ENCODE data around the gene VAMP4.

VAMP4 gene

DNA sequence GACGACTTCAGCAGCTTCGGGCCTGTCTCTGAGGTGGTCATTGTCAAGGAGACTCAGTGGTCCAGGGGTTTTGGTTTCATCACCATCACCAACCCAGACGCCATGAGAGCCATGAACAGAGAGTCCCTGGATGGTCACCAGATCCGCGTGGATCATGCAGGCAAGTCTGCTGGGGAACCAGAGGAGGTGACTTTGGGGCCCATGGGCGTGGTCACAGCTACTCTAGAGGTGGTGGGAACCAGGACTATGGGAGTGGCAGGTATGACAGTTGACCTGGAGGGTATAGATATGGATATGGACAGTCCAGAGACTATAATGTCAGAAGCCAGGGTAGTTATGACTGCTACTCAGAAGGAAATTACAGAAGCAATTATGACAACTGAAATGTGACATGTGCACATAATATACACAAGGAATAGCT is 20.3 kb upstream of the VAMP4 start:
- Histone ChIP-seq H3K4me1 (ENCODE audit: insufficient read depth, insufficient read length) (no peaks in the 10 kb centered on the region), H3K36me3 (ENCODE audit: insufficient read depth, insufficient read length, low read length) (no peaks in the 10 kb centered on the region), H3K9me3 (ENCODE audit: insufficient read depth, low read length) (0 out of 2 replicates have a peak, but pooled peaks cover 1% of the 10 kb centered on the region), H3K27me3 (ENCODE audit: insufficient read depth, insufficient read length) (no peaks in the 10 kb centered on the region), H3K9ac (ENCODE audit: insufficient read length, low read depth) (no peak overlapping the region), H3K4me3 (ENCODE audit: insufficient read length, low read depth) (no peak overlapping the region)
- no peak for DNase-seq (ENCODE audit: low read depth, low spot score)
- no peak for TF ChIP-seq ZNF274 (IDR thresholded peaks at IDR 0.05; ENCODE audit: low read depth, low read length)
- TF ChIP-seq YY1 (IDR thresholded peaks at IDR 0.05; ENCODE audit: insufficient read depth, insufficient read length), result no peak
- no peak for TF ChIP-seq SUZ12 (IDR thresholded peaks at IDR 0.05; ENCODE audit: extremely low read depth, insufficient read depth, insufficient read length)

DNA sequence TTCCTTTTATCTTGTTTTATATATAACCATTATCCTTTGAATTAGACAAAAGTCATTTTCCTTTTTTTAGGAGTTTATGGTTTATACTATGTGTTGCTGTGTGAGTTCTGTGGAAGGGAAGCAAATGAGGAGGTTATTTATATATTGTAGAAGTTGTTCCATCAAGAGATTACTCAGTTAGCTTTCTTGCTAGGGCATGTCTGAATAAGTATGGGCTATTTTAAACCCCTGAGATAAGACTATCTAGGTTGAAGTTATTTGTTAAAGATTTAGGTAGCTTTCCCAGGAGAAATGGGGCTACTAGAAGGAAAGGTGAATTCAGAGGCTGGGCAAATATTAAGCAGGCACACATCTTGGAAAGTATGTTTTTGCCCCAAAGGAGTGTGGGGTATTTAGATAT is 16.1 kb upstream of the VAMP4 start:
- Histone ChIP-seq H3K9ac (ENCODE audit: insufficient read length, low read depth) (no peak overlapping the region), H3K9me3 (ENCODE audit: insufficient read depth, low read length) (peaks cover 13% of the 10 kb centered on the region; the same call in 1 of the 2 replicates), H3K36me3 (ENCODE audit: insufficient read depth, insufficient read length, low read length) (no peaks in the 10 kb centered on the region), H3K4me3 (ENCODE audit: insufficient read length, low read depth) (no peak overlapping the region), H3K4me1 (ENCODE audit: insufficient read depth, insufficient read length) (peaks cover 10% of the 10 kb centered on the region), H3K27me3 (ENCODE audit: insufficient read depth, insufficient read length) (no peaks in the 10 kb centered on the region)
- no peak for DNase-seq (ENCODE audit: low read depth, low spot score)
- TF ChIP-seq SUZ12 (IDR thresholded peaks at IDR 0.05; ENCODE audit: extremely low read depth, insufficient read depth, insufficient read length), result no peak
- no peak for TF ChIP-seq ZNF274 (IDR thresholded peaks at IDR 0.05; ENCODE audit: low read depth, low read length)
- TF ChIP-seq YY1 (IDR thresholded peaks at IDR 0.05; ENCODE audit: insufficient read depth, insufficient read length), result no peak

DNA sequence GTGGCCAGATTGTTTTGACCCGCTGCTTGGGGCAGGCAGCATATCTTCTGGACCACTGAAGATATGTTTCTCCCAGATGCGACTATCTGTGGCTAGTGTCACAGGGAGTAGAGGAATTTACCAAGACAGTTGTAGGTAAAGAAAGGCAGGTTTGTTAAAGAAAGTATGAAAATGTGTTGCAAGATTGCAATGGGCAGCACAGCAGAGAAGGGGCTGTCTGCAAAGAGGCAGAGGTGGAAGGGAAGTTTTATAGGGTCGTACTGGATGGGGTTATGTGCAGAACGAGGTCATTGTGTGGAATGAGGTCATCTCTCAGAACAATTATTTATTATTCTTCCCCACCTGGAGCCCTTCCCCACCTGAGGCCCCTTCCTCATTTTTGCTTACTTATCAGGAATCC is 15.0 kb upstream of the VAMP4 start:
- Histone ChIP-seq H3K9ac (ENCODE audit: insufficient read length, low read depth) (no peak overlapping the region), H3K36me3 (ENCODE audit: insufficient read depth, insufficient read length, low read length) (no peaks in the 10 kb centered on the region), H3K4me3 (ENCODE audit: insufficient read length, low read depth) (no peak overlapping the region)

DNA sequence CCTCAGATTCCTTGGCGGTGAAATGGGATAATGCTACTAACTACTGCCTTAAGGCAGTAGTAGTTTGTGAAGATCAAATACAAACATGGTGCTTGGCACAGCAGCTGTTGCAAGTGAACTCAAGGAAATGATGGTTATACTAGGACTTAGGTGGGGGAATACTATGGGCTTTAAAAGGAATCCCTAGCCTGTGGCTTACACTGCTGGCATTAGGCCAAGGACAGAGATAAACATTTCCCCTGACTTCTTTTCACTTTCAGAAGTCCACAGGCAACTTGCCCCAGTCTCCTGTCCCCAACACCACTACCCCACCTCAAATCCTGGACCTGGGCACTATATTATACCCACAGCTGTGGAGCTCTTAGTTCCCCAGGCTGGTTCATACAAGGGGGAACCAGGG is 13.1 kb upstream of the VAMP4 start:
- peaks cover 10% of the 10 kb centered on the region for H3K4me1 ChIP-seq (ENCODE audit: insufficient read depth, insufficient read length)
- H3K9ac ChIP-seq (ENCODE audit: insufficient read length, low read depth), result no peak overlapping the region

More for the DNA sequence above, 15.0 kb upstream of the VAMP4 start:
- TF ChIP-seq SUZ12 (IDR thresholded peaks at IDR 0.05; ENCODE audit: extremely low read depth, insufficient read depth, insufficient read length) (no peak), YY1 (IDR thresholded peaks at IDR 0.05; ENCODE audit: insufficient read depth, insufficient read length) (no peak), ZNF274 (IDR thresholded peaks at IDR 0.05; ENCODE audit: low read depth, low read length) (no peak)
- peaks cover 13% of the 10 kb centered on the region; the same call in 1 of the 2 replicates for H3K9me3 ChIP-seq (ENCODE audit: insufficient read depth, low read length)
- H3K27me3 ChIP-seq (ENCODE audit: insufficient read depth, insufficient read length), result no peaks in the 10 kb centered on the region
- H3K4me1 ChIP-seq (ENCODE audit: insufficient read depth, insufficient read length), result peaks cover 10% of the 10 kb centered on the region
- DNase-seq (ENCODE audit: low read depth, low spot score), result no peak

DNA sequence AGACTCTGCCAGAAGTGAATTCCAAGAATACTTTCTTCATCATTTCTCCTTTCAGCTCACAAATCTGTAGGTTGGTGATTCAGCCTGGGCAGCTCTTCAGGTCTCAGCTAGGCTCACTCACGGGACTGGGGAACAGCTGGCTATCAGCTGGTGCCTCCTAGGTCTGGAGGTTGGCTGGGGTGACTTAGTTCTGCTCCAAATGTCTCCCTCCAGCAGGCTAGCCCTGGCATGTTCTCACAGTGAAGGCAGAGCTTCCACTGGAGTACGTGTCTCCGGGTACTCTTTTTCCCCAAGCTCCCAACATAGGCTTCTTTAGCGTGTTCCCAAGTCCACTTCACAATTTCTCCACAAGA is 12.5 kb upstream of the VAMP4 start:
- H3K36me3 ChIP-seq (ENCODE audit: insufficient read depth, insufficient read length, low read length), result no peaks in the 10 kb centered on the region
- TF ChIP-seq YY1 (IDR thresholded peaks at IDR 0.05; ENCODE audit: insufficient read depth, insufficient read length) (no peak), SUZ12 (IDR thresholded peaks at IDR 0.05; ENCODE audit: extremely low read depth, insufficient read depth, insufficient read length) (no peak), ZNF274 (IDR thresholded peaks at IDR 0.05; ENCODE audit: low read depth, low read length) (no peak)
- peaks cover 13% of the 10 kb centered on the region; the same call in 1 of the 2 replicates for H3K9me3 ChIP-seq (ENCODE audit: insufficient read depth, low read length)
- peaks cover 10% of the 10 kb centered on the region for H3K4me1 ChIP-seq (ENCODE audit: insufficient read depth, insufficient read length)
- H3K4me3 ChIP-seq (ENCODE audit: insufficient read length, low read depth), result no peak overlapping the region
- no peaks in the 10 kb centered on the region for H3K27me3 ChIP-seq (ENCODE audit: insufficient read depth, insufficient read length)
- DNase-seq (ENCODE audit: low read depth, low spot score), result peak; percentile 44
- H3K9ac ChIP-seq (ENCODE audit: insufficient read length, low read depth), result no peak overlapping the region

More for the DNA sequence above, 13.1 kb upstream of the VAMP4 start:
- no peaks in the 10 kb centered on the region for H3K36me3 ChIP-seq (ENCODE audit: insufficient read depth, insufficient read length, low read length)
- H3K9me3 ChIP-seq (ENCODE audit: insufficient read depth, low read length), result peaks cover 13% of the 10 kb centered on the region; the same call in 1 of the 2 replicates
- DNase-seq (ENCODE audit: low read depth, low spot score), result no peak
- no peaks in the 10 kb centered on the region for H3K27me3 ChIP-seq (ENCODE audit: insufficient read depth, insufficient read length)
- TF ChIP-seq SUZ12 (IDR thresholded peaks at IDR 0.05; ENCODE audit: extremely low read depth, insufficient read depth, insufficient read length), result no peak
- TF ChIP-seq ZNF274 (IDR thresholded peaks at IDR 0.05; ENCODE audit: low read depth, low read length), result no peak
- no peak for TF ChIP-seq YY1 (IDR thresholded peaks at IDR 0.05; ENCODE audit: insufficient read depth, insufficient read length)
- H3K4me3 ChIP-seq (ENCODE audit: insufficient read length, low read depth), result no peak overlapping the region

DNA sequence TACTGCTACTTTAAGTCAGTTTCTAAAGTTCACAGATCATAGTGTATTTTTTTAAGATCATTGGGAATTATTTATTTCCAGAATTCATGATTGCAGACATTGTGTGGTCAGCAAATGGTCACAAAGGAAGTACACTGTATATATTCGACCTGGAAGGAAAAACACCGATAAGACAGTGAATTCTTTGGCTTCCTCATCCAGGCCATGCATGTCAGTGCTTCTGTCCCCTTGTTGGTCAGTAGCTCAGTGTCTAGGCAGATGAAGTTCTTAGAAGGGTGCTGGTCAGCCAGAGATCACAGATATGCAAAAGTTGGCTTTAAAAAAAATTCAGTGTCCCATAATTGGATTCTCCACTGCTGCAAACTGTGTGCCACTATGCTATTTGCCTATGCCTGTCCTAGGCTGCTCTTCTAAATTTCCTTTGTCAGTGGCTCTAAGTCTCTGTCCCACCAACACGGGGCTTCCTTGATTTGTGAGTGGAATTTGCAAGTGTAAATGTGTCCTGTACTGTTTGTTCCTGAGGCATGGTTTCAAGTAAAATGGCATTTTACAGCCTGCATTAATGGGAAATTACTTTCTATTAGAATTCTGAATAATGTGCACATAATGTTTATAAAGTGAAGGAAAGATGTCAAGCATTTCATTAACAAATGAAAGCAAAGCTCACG is 12.0 kb upstream of the VAMP4 start:
- H3K4me3 ChIP-seq (ENCODE audit: insufficient read length, low read depth), result no peak overlapping the region
- DNase-seq (ENCODE audit: low read depth, low spot score), result no peak
- peaks cover 10% of the 10 kb centered on the region for H3K4me1 ChIP-seq (ENCODE audit: insufficient read depth, insufficient read length)
- peaks cover 13% of the 10 kb centered on the region; the same call in 1 of the 2 replicates for H3K9me3 ChIP-seq (ENCODE audit: insufficient read depth, low read length)
- no peaks in the 10 kb centered on the region for H3K36me3 ChIP-seq (ENCODE audit: insufficient read depth, insufficient read length, low read length)
- no peak for TF ChIP-seq SUZ12 (IDR thresholded peaks at IDR 0.05; ENCODE audit: extremely low read depth, insufficient read depth, insufficient read length)
- TF ChIP-seq ZNF274 (IDR thresholded peaks at IDR 0.05; ENCODE audit: low read depth, low read length), result no peak
- no peak for TF ChIP-seq YY1 (IDR thresholded peaks at IDR 0.05; ENCODE audit: insufficient read depth, insufficient read length)
- H3K27me3 ChIP-seq (ENCODE audit: insufficient read depth, insufficient read length), result no peaks in the 10 kb centered on the region
- no peak overlapping the region for H3K9ac ChIP-seq (ENCODE audit: insufficient read length, low read depth)

DNA sequence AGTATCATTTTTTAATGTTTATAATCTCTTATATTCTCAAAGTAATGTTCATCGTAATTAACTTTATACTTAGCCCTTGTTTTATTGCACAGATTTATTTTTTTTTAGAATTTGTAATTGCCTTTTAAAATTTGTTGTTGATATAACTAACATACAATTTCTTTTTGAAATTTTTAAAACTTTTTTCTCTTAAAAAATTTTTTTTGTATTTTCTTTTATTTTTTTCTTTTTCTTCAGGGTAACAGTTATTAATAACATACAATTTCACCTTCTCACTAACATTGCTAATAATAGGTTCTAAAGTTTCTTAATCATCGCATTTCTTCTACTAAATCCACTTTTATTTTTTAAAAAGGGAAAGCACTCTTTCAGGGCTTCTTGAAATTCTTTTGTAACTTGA is 11.3 kb upstream of the VAMP4 start:
- Histone ChIP-seq H3K4me3 (ENCODE audit: insufficient read length, low read depth) (no peak overlapping the region), H3K27me3 (ENCODE audit: insufficient read depth, insufficient read length) (no peaks in the 10 kb centered on the region), H3K4me1 (ENCODE audit: insufficient read depth, insufficient read length) (peaks cover 10% of the 10 kb centered on the region), H3K36me3 (ENCODE audit: insufficient read depth, insufficient read length, low read length) (no peaks in the 10 kb centered on the region), H3K9me3 (ENCODE audit: insufficient read depth, low read length) (peaks cover 13% of the 10 kb centered on the region; the same call in 1 of the 2 replicates), H3K9ac (ENCODE audit: insufficient read length, low read depth) (no peak overlapping the region)
- no peak for TF ChIP-seq ZNF274 (IDR thresholded peaks at IDR 0.05; ENCODE audit: low read depth, low read length)
- TF ChIP-seq YY1 (IDR thresholded peaks at IDR 0.05; ENCODE audit: insufficient read depth, insufficient read length), result no peak
- TF ChIP-seq SUZ12 (IDR thresholded peaks at IDR 0.05; ENCODE audit: extremely low read depth, insufficient read depth, insufficient read length), result no peak
- no peak for DNase-seq (ENCODE audit: low read depth, low spot score)
